HG03457 (cell line): ENCODE data around the gene RAET1L.
"Not testable (repeated sequence)": the region's sequence is repeated elsewhere in the genome, so short reads cannot be mapped to it uniquely, and the experiment has no call there.

ENCODE experiments used
- ATAC-seq: cut with Tn5 transposase; IDR thresholded peaks from one replicate; pipeline ENCODE4 v1.9.1; 2021; ENCODE audit warnings: moderate number of reproducible peaks; ENCODE audit not compliant: unreplicated experiment

RAET1L gene

DNA sequence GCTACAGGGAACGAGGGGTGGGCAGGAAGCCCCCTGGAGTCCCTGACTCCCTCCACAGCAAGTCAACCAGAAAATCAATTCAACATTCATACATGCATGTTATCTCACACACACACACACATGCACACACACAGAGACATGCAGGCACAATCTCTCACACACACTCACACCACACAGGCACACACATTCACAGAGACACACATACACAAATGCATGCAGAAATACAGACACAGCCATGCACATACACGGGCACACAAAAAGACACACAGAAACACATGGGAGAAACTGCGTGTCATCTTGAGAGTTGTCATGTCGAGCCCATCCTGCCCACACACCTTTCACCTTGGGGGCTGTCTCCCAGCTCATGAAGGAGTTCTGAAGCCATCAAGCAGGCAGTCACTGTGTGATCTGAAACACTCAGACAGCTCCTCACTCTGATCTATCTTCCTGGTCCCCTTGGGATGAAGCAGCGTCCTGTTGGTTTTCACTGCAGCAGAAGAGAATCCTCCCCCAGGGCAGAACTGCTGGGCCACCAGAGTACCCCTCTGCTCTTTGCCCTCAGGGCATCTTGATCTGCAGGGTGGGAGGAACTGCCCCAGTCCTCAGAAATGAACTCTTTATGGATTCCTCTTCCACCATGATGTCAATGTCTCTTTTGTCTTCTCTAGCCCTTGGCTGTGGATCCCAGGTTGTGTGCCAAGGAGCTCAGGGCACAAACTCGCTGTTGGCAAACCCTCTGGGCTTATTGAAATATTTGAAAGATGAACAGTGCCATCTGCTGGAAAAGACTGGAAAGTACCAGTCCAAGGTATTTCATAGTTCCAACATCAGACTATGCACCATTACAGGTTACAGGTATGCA, 8.8 kb downstream of the RAET1L start:
- ATAC-seq, result no peak

DNA sequence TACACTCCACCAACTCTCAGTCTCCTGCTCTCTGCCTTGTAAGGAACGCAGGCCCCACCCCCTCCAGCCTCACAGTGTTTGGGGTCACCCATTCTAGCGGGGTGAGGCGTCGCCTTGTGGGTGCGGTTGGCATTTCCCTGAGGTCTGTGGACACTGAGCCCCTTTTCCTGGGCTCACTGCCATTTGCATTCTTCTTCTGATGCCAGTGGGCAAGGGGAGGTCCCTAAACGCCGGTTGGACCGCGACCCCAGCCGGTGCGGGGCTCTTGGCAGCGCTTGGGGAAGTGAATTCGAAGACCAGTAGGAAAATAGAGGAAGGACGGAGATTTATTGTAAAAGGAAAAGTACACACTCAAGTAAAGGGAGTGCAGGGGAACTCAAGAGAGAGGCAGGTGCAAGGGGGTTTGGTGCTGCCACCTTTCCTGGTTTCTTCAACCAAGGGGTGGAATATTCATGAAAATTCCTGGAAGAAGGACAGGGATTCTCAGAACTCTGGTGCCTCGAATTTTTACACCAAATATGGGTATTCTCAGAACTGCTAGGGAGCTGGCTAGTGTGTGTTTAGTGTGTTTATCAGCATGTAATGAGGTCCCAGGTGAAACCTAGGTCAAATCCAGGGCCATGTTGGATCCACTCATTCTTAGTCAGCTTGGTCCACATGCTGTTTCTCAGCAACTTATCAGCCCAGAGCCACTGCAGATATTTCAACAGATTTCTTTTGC, 9.9 kb downstream of the RAET1L start:
- not testable (repeated sequence) for ATAC-seq

GRCh38 chr6:150014623-150015280, 10.6 kb downstream of the RAET1L start:
- ATAC-seq, result not testable (repeated sequence)

- not testable (repeated sequence) for ATAC-seq
Observed at GRCh38 chr6:150013785-150014622, 11.3 kb downstream of the RAET1L start.

- ATAC-seq, result not testable (repeated sequence)
Observed at GRCh38 chr6:150012846-150013784, 12.2 kb downstream of the RAET1L start.

DNA sequence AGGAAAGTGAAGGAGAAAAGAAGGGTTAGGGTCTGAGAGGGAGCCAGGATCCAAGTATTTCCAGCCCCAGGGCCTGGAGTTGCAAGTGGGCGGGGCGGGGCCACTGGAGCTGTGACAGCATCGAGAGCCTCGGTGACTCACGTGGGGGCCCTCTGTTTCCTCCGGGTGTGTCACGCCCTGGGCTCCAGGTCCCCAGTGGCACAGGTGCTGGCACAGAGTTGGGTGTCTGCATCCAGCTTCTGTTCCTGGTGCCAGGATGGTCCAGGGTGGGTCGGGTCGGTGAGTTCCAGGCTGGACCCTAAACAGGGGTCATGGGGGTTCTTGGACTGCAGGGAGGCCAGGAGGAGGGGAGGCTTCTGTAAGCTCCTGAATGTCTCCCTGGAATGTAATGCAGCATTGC, 16.7 kb downstream of the RAET1L start:
- no peak for ATAC-seq

GRCh38 chr6:150006961-150007464, 18.3 kb downstream of the RAET1L start:
- ATAC-seq, result no peak

- no peak for ATAC-seq
Observed at GRCh38 chr6:150005761-150006651, 19.3 kb downstream of the RAET1L start.

GRCh38 chr6:150004783-150005717, 20.3 kb downstream of the RAET1L start:
- peak; percentile 48 for ATAC-seq

- no peak for ATAC-seq
Observed at GRCh38 chr6:150004101-150004782, 21.1 kb downstream of the RAET1L start.

- not testable (repeated sequence) for ATAC-seq
Observed at GRCh38 chr6:150003599-150003998, 21.7 kb downstream of the RAET1L start.

DNA sequence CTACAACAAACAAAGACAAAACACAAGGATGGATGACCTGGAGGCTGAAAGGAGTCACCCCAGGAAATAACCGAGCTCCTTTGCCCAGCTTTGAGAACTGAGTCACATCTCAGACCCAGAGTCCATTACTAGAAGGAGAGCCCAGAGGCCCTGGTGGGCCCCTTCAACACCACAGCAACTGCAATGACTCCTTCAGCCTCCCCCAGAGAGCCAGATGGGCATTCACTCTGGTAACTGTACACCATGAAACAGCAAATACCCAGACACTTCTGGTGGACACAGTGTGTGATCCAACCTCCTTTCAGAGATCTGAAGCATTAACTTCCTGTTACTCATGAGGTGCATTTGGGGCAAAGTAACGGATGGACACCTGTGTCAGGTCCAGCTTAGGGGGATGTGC, 22.6 kb downstream of the RAET1L start:
- ATAC-seq, result no peak

DNA sequence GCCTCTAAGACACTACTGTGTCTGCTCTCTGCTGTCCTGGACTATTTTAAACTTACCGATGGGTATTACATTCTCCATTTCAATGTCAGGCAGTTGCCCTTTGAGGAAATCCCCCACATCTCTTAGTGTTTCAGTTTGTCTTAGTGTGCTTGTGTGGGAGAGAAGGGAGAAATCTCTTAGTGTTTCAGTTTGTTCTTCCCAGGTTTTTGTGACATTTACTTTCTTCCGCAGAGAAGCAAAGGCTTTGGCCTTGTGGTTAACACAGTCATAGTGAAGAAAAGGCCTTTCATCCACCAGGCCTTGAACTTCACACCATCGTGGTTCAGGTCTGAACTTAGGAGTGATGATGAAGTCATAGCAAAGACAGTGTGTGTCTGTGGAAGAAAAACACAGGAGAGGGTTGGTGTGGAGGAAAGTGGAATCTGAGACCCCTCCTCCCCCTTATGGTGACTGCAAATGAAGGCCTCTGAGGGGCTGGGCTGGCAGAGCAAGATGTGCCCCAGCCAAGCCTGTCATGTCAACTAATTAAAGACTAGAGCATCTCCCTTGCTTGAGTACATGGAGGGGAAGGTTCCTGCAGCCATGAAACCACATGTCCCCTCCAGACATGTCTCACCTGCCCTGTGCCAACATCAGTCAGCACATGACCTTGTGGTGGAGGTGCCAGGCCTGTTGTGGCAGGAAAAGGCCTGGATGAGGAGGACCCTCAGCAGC, 23.9 kb downstream of the RAET1L start:
- peak; percentile 63 for ATAC-seq

DNA sequence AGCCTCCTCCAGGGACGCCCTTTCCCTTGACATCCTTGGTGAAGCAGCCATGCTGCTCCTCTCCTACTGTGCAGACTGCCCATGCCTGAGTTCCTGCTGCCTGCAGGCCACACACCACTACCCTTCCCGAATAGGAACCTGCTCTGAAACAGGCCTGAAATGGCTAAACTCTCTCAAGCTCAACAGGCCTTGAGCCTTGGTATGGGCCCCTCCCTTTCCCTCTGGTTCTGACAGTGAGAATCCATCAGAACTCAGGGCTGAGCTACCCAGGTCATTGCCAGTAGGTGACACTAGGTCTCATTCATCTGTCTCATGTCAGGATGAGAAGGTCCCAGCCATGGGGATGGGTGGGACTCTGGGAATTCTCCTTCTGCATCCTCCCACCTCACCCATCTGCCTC, 25.7 kb downstream of the RAET1L start:
- ATAC-seq, result no peak

GRCh38 chr6:149995971-149996370, 29.4 kb downstream of the RAET1L start:
- ATAC-seq, result no peak

DNA sequence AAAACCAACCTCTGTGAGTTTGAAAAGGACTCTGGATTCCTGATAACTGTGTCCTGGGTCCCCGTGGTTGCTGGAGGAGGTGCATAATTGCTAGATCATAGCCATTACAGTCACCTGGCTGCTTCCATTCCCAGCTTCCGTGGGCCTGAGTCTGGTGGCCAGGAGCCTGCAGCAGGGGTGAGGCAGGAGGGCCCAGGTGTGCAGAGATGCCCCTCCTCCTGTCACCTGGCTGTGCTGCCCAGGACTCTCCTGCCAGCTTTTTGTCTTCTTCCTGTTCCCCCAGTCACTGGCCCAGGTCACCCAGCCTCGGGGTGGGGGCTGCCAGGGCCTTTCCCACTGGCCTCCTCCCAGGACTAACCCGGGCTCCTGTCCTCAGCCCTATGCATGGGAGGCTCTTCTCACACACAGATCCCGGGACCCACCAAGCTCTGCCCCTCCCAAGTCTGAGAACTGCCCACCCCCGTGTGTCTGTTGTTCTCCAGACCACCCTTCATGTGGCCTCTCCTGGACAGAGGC, 30.0 kb downstream of the RAET1L start:
- ATAC-seq, result no peak
